ENCODE measurements around the gene CCDC149. TPM values are rescaled to one million over a fixed set of nuclear protein-coding genes. Genes with fewer than 3 reads are reported as not detected.

Gene CCDC149
- total RNA-seq, 2 experiments from 2014 or later = not detected

DNA sequence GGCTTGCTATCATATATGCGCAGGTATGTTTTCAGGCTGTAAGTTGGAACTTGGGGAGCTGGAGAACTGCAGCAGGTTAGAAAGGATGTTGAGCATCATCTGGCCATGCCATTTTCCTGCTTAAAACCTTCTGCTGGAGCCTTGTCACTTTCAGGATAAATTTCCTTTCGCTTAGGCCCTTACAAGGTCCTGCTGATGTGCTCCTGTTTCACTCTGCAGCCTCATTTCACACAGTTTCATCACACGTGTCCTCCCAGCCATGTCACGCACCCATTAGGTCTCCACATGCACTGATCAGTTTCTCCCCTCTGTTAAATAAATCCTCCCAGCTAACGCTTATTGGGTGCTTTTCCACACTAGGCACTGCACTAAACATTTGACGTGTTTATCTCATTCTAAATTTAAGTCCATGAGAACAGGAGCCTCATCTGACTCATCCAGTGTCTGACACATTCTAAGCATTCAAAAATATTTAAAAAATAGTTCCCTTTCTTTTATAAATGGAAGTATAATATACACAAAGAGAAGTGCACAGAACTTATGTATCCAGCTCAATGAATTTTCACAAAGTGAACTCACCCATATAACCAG lies 102.9 kb downstream of the CCDC149 start:
- POLR2A ChIA-PET = no interaction called here

GRCh38 chr4:24809376-24809775 lies 103.5 kb downstream of the CCDC149 start:
- no peak for DNase-seq (ENCODE audit: low spot score)
- no peaks in the 10 kb centered on the region for H3K36me3 ChIP-seq (ENCODE audit: insufficient read depth, low read length)
- H3K9me2 ChIP-seq (ENCODE audit: insufficient read depth, low read length) = no peaks in the 10 kb centered on the region
- H3K9me3 ChIP-seq (ENCODE audit: low read length) = no peaks in the 10 kb centered on the region
- CTCF ChIA-PET (ENCODE audit: unreplicated experiment) = no interaction called here
- intact Hi-C loops (cut with micrococcal nuclease; ENCODE audit: unreplicated experiment) = no loop called here
- POLR2A ChIA-PET = no interaction called here
- BruUV-seq (replicated peaks) = no TSS peak
- TF ChIP-seq EZH2phosphoT487 (IDR thresholded peaks at IDR 0.05; ENCODE audit: borderline replicate concordance, low read depth, low read length) = no peak
- TF ChIP-seq, protein P1, sequence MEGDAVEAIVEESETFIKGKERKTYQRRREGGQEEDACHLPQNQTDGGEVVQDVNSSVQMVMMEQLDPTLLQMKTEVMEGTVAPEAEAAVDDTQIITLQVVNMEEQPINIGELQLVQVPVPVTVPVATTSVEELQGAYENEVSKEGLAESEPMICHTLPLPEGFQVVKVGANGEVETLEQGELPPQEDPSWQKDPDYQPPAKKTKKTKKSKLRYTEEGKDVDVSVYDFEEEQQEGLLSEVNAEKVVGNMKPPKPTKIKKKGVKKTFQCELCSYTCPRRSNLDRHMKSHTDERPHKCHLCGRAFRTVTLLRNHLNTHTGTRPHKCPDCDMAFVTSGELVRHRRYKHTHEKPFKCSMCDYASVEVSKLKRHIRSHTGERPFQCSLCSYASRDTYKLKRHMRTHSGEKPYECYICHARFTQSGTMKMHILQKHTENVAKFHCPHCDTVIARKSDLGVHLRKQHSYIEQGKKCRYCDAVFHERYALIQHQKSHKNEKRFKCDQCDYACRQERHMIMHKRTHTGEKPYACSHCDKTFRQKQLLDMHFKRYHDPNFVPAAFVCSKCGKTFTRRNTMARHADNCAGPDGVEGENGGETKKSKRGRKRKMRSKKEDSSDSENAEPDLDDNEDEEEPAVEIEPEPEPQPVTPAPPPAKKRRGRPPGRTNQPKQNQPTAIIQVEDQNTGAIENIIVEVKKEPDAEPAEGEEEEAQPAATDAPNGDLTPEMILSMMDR (conservative IDR thresholded peaks at IDR 0.05; ENCODE audit: low read length) = no peak
- no peak overlapping the region for H3K27ac ChIP-seq (ENCODE audit: low read depth, low read length, poor library complexity, severe bottlenecking)
- H3K4me2 ChIP-seq (ENCODE audit: low read length) = no peak overlapping the region
- no peak overlapping the region for H2AFZ ChIP-seq (ENCODE audit: low read length)
- no peaks in the 10 kb centered on the region for H4K20me1 ChIP-seq (ENCODE audit: insufficient read depth, low read length)
- H3K4me3 ChIP-seq (ENCODE audit: low read depth, low read length, poor library complexity, severe bottlenecking) = no peak overlapping the region
- H3K79me2 ChIP-seq (ENCODE audit: insufficient read depth, low read depth, low read length) = no peaks in the 10 kb centered on the region
- no peaks in the 10 kb centered on the region for H3K4me1 ChIP-seq (ENCODE audit: insufficient read depth, low read length, poor library complexity, severe bottlenecking)

More for the DNA sequence above, 102.9 kb downstream of the CCDC149 start:
- no peak overlapping the region for H3K4me3 ChIP-seq (ENCODE audit: low read depth, low read length, poor library complexity, severe bottlenecking)
- H3K9me3 ChIP-seq (ENCODE audit: low read length) = no peaks in the 10 kb centered on the region
- no peaks in the 10 kb centered on the region for H3K79me2 ChIP-seq (ENCODE audit: insufficient read depth, low read depth, low read length)
- no peaks in the 10 kb centered on the region for H3K4me1 ChIP-seq (ENCODE audit: insufficient read depth, low read length, poor library complexity, severe bottlenecking)
- no TSS peak for BruUV-seq (replicated peaks)
- no peaks in the 10 kb centered on the region for H3K36me3 ChIP-seq (ENCODE audit: insufficient read depth, low read length)
- H3K27ac ChIP-seq (ENCODE audit: low read depth, low read length, poor library complexity, severe bottlenecking) = no peak overlapping the region
- H3K9me2 ChIP-seq (ENCODE audit: insufficient read depth, low read length) = no peaks in the 10 kb centered on the region
- CTCF ChIA-PET (ENCODE audit: unreplicated experiment) = no interaction called here
- TF ChIP-seq EZH2phosphoT487 (IDR thresholded peaks at IDR 0.05; ENCODE audit: borderline replicate concordance, low read depth, low read length) = no peak
- TF ChIP-seq, protein P1 (conservative IDR thresholded peaks at IDR 0.05; ENCODE audit: low read length) = no peak
- H4K20me1 ChIP-seq (ENCODE audit: insufficient read depth, low read length) = no peaks in the 10 kb centered on the region
- H3K4me2 ChIP-seq (ENCODE audit: low read length) = no peak overlapping the region
- intact Hi-C loops (cut with micrococcal nuclease; ENCODE audit: unreplicated experiment) = no loop called here
- DNase-seq (ENCODE audit: low spot score) = no peak
- no peak overlapping the region for H2AFZ ChIP-seq (ENCODE audit: low read length)

GRCh38 chr4:24808955-24809354 lies 103.9 kb downstream of the CCDC149 start:
- Histone ChIP-seq H2AFZ (ENCODE audit: low read length) (no peak overlapping the region), H3K4me2 (ENCODE audit: low read length) (no peak overlapping the region), H3K4me1 (ENCODE audit: insufficient read depth, low read length, poor library complexity, severe bottlenecking) (no peaks in the 10 kb centered on the region), H3K9me3 (ENCODE audit: low read length) (no peaks in the 10 kb centered on the region), H3K79me2 (ENCODE audit: insufficient read depth, low read depth, low read length) (no peaks in the 10 kb centered on the region), H3K36me3 (ENCODE audit: insufficient read depth, low read length) (no peaks in the 10 kb centered on the region), H3K27ac (ENCODE audit: low read depth, low read length, poor library complexity, severe bottlenecking) (no peak overlapping the region), H3K4me3 (ENCODE audit: low read depth, low read length, poor library complexity, severe bottlenecking) (no peak overlapping the region), H4K20me1 (ENCODE audit: insufficient read depth, low read length) (no peaks in the 10 kb centered on the region), H3K9me2 (ENCODE audit: insufficient read depth, low read length) (no peaks in the 10 kb centered on the region)
- CTCF ChIA-PET (ENCODE audit: unreplicated experiment) = no interaction called here
- DNase-seq (ENCODE audit: low spot score) = no peak
- TF ChIP-seq, protein P1 (conservative IDR thresholded peaks at IDR 0.05; ENCODE audit: low read length) = no peak
- no TSS peak for BruUV-seq (replicated peaks)
- POLR2A ChIA-PET = no interaction called here
- intact Hi-C loops (cut with micrococcal nuclease; ENCODE audit: unreplicated experiment) = no loop called here
